ENCODE data around the gene MPND.
A peak's percentile ranks its signal among the peaks of the same experiment; 100 is the strongest.

MPND gene

GRCh38 chr19:4343370-4344307, at the start of gene MPND:
MPND (plus strand) TSS chr19:4343562; CDS start chr19:4343594, 32 bp downstream.
- in situ Hi-C loops (cut with MboI; ENCODE audit: low pct_unique_long_range_greater_than_20kb, low sequenced_read_pairs): no loop called here
- no peak for DNase-seq

GRCh38 chr19:4294389-4294788, 49.0 kb upstream of the MPND start:
- no peak for DNase-seq

GRCh38 chr19:4295972-4296771, 47.2 kb upstream of the MPND start:
- DNase-seq: no peak
- in situ Hi-C loops (cut with MboI; ENCODE audit: low pct_unique_long_range_greater_than_20kb, low sequenced_read_pairs): no loop called here

More at GRCh38 chr19:4294389-4294788, 49.0 kb upstream of the MPND start:
- in situ Hi-C loops (cut with MboI; ENCODE audit: low pct_unique_long_range_greater_than_20kb, low sequenced_read_pairs): no loop called here

GRCh38 chr19:4297901-4298809, 45.2 kb upstream of the MPND start:
- in situ Hi-C loops (cut with MboI; ENCODE audit: low pct_unique_long_range_greater_than_20kb, low sequenced_read_pairs): no loop called here
- DNase-seq: no peak

- DNase-seq: no peak
- in situ Hi-C loops (cut with MboI; ENCODE audit: low pct_unique_long_range_greater_than_20kb, low sequenced_read_pairs): no loop called here
These were observed 44.4 kb upstream of the MPND start for GRCh38 chr19:4298810-4299550.

- no peak for DNase-seq
- in situ Hi-C loops (cut with MboI; ENCODE audit: low pct_unique_long_range_greater_than_20kb, low sequenced_read_pairs): no loop called here
These were observed 42.8 kb upstream of the MPND start for GRCh38 chr19:4300589-4300988.

GRCh38 chr19:4301590-4302242, 41.6 kb upstream of the MPND start:
- in situ Hi-C loops (cut with MboI; ENCODE audit: low pct_unique_long_range_greater_than_20kb, low sequenced_read_pairs): no loop called here
- no peak for DNase-seq

GRCh38 chr19:4302243-4302640, 41.1 kb upstream of the MPND start, which contains the start of gene TMIGD2:
TMIGD2 (minus strand) TSS chr19:4302389; CDS start chr19:4302385, 4 bp downstream.
- in situ Hi-C loops (cut with MboI; ENCODE audit: low pct_unique_long_range_greater_than_20kb, low sequenced_read_pairs): no loop called here
- DNase-seq: no peak

GRCh38 chr19:4303819-4304537, 39.4 kb upstream of the MPND start:
- in situ Hi-C loops (cut with MboI; ENCODE audit: low pct_unique_long_range_greater_than_20kb, low sequenced_read_pairs): no loop called here
- DNase-seq: no peak

- DNase-seq: peak; percentile 54
- in situ Hi-C loops (cut with MboI; ENCODE audit: low pct_unique_long_range_greater_than_20kb, low sequenced_read_pairs): no loop called here
These were observed 38.7 kb upstream of the MPND start, which contains the start of gene FSD1 for GRCh38 chr19:4304538-4305256. FSD1 (plus strand) TSS chr19:4304598; CDS start chr19:4304747, 149 bp downstream.

GRCh38 chr19:4305257-4305612, 38.1 kb upstream of the MPND start:
- DNase-seq: no peak

GRCh38 chr19:4305659-4306058, 37.7 kb upstream of the MPND start:
- DNase-seq: no peak
- in situ Hi-C loops (cut with MboI; ENCODE audit: low pct_unique_long_range_greater_than_20kb, low sequenced_read_pairs): no loop called here

More at GRCh38 chr19:4305257-4305612, 38.1 kb upstream of the MPND start:
- in situ Hi-C loops (cut with MboI; ENCODE audit: low pct_unique_long_range_greater_than_20kb, low sequenced_read_pairs): no loop called here

- DNase-seq: no peak
- in situ Hi-C loops (cut with MboI; ENCODE audit: low pct_unique_long_range_greater_than_20kb, low sequenced_read_pairs): no loop called here
These were observed 32.9 kb upstream of the MPND start for GRCh38 chr19:4310247-4311121.

GRCh38 chr19:4313847-4314490, 29.4 kb upstream of the MPND start:
- in situ Hi-C loops (cut with MboI; ENCODE audit: low pct_unique_long_range_greater_than_20kb, low sequenced_read_pairs): no loop called here
- DNase-seq: no peak

GRCh38 chr19:4316956-4317355, 26.4 kb upstream of the MPND start:
- in situ Hi-C loops (cut with MboI; ENCODE audit: low pct_unique_long_range_greater_than_20kb, low sequenced_read_pairs): no loop called here
- DNase-seq: no peak
